ENCODE results near the gene DBNDD1.
"Not testable (repeated sequence)": the region's sequence is repeated elsewhere in the genome, so short reads cannot be mapped to it uniquely, and the experiment has no call there.

The DBNDD1 gene

DNA sequence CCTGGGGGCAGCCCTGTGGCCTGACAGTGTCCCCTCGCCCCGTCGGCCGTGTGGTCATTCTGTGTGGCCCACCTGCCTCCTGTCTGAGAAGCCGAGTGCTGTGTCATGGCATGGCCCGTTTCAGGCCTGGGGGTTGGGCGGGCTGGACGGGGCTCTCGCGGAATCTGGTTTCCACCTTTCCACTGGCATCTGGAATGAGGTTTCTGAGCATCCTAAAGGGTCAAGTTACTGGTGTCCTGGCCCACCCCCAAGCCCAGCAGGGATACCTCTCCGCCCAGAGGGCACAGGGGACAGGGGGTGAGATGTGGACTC lies 7.8 kb downstream of the DBNDD1 start:
- H3K36me3 ChIP-seq (ENCODE audit: control insufficient read depth, insufficient read depth, low read length): no peaks in the 10 kb centered on the region
- no peak overlapping the region for H3K4me3 ChIP-seq (ENCODE audit: extremely low read depth, insufficient read depth, low read length, poor library complexity, severe bottlenecking)
- no peaks in the 10 kb centered on the region for H3K9me3 ChIP-seq (ENCODE audit: control insufficient read depth, low read length)
- H3K27ac ChIP-seq (ENCODE audit: low read depth, low read length, severe bottlenecking): no peak overlapping the region
- 87% methylated on average over 7 to 11 of the region's 11 CpGs for WGBS, 2 experiments (ENCODE audit: insufficient coverage in 2 of 2)
- peaks cover 10% of the 10 kb centered on the region for H3K4me1 ChIP-seq (ENCODE audit: control insufficient read depth, insufficient read depth, low read length, poor library complexity, severe bottlenecking)

DNA sequence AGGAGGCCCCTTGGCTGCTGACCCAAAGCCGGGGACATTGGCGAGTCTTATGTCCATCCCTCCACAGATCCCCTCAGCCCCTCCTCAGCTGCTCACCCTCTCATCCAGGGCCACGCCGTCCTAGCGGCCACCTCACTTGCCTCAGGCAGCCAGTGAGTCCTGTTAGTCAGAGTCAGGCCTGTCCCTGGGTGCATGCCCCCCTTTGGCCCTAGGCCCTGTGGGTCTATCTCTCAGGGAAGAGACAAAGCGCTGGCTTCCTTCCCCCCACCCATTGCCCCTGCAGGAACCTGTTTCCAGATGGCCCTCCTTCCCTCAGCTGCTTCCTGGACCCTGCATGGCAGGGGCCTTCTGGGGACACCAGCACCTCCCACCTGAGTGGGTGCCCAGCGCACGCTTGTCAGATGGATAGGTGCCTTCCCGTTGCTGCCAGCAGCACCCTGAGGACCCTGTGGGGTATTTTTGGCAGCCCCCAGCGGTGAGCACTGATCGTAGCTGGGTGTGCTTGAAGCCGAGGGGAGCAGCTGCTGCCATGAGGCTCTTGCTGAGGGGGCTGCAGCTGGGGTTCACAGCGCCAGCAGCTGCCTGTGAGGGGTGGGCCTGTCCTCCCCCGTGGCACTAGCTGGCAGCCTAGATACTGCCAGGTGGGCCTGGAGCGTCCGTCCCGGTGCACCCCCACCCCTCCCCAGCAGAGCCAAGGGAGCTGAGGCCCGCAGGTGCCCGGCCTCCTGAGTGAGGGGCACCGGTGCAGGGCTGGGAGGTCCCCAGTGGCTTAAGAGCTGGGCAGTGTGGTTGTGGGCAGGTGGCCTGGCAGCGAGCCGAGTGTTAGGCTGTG lies 8.4 kb downstream of the DBNDD1 start:
- H3K4me1 ChIP-seq (ENCODE audit: control insufficient read depth, insufficient read depth, low read length, poor library complexity, severe bottlenecking): peaks cover 10% of the 10 kb centered on the region

DNA sequence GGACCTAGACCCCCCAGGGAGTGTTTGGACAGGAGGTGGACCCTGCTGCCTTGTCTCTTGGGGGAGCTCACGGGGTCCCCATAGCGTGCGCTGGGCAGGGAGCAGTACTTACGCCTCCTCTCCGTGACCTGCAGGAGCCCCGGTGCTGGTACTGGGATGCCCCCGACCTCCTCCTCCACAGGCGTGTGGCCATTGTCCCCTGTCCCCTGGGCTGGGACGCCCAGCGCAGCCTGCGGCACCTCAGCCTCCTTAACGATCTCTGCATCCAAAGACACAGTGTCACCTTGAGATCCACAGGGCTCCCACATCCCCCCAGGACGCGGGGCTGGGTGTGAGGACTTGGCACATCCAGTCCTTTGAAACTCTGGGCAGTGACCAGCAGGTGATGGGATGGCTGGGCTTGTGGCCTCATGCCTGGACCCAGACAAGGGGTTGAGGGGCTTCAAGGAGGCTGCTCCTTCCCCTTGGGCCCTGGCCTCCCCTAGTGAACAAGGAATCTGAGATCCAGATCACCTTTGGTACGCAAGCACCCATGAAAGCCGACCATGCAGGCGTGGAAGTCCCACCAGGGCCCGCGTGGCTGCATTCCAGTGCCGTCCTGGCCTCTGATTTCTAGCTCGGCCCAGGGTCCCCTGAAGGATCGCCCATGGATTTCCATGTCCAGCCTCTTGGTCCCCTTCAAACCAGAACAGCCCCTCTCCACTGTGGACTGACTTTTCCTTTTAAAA lies 9.9 kb downstream of the DBNDD1 start:
- no peak overlapping the region for H3K4me3 ChIP-seq (ENCODE audit: extremely low read depth, insufficient read depth, low read length, poor library complexity, severe bottlenecking)
- H3K36me3 ChIP-seq (ENCODE audit: control insufficient read depth, insufficient read depth, low read length): no peaks in the 10 kb centered on the region
- no peak overlapping the region for H3K27ac ChIP-seq (ENCODE audit: low read depth, low read length, severe bottlenecking)
- no peaks in the 10 kb centered on the region for H3K4me1 ChIP-seq (ENCODE audit: control insufficient read depth, insufficient read depth, low read length, poor library complexity, severe bottlenecking)
- WGBS, 2 experiments (ENCODE audit: insufficient coverage in 2 of 2): 96 to 97% methylated on average over 17 to 21 of the region's 22 CpGs
- no peaks in the 10 kb centered on the region for H3K9me3 ChIP-seq (ENCODE audit: control insufficient read depth, low read length)

More for the DNA sequence above, 8.4 kb downstream of the DBNDD1 start:
- no peaks in the 10 kb centered on the region for H3K9me3 ChIP-seq (ENCODE audit: control insufficient read depth, low read length)
- no peak overlapping the region for H3K27ac ChIP-seq (ENCODE audit: low read depth, low read length, severe bottlenecking)
- no peak overlapping the region for H3K4me3 ChIP-seq (ENCODE audit: extremely low read depth, insufficient read depth, low read length, poor library complexity, severe bottlenecking)
- H3K36me3 ChIP-seq (ENCODE audit: control insufficient read depth, insufficient read depth, low read length): no peaks in the 10 kb centered on the region
- WGBS, 2 experiments (ENCODE audit: insufficient coverage in 2 of 2): 95 to 97% methylated on average over 18 to 19 of the region's 22 CpGs

- Histone ChIP-seq H3K4me3 (ENCODE audit: extremely low read depth, insufficient read depth, low read length, poor library complexity, severe bottlenecking) (no peak overlapping the region), H3K4me1 (ENCODE audit: control insufficient read depth, insufficient read depth, low read length, poor library complexity, severe bottlenecking) (no peaks in the 10 kb centered on the region), H3K27ac (ENCODE audit: low read depth, low read length, severe bottlenecking) (no peak overlapping the region), H3K36me3 (ENCODE audit: control insufficient read depth, insufficient read depth, low read length) (no peaks in the 10 kb centered on the region), H3K9me3 (ENCODE audit: control insufficient read depth, low read length) (no peaks in the 10 kb centered on the region)
- 91 to 94% methylated on average over 12 to 13 of the region's 13 CpGs for WGBS, 2 experiments (ENCODE audit: insufficient coverage in 2 of 2)
Observed at GRCh38 chr16:90008708-90009145, 10.5 kb downstream of the DBNDD1 start.

DNA sequence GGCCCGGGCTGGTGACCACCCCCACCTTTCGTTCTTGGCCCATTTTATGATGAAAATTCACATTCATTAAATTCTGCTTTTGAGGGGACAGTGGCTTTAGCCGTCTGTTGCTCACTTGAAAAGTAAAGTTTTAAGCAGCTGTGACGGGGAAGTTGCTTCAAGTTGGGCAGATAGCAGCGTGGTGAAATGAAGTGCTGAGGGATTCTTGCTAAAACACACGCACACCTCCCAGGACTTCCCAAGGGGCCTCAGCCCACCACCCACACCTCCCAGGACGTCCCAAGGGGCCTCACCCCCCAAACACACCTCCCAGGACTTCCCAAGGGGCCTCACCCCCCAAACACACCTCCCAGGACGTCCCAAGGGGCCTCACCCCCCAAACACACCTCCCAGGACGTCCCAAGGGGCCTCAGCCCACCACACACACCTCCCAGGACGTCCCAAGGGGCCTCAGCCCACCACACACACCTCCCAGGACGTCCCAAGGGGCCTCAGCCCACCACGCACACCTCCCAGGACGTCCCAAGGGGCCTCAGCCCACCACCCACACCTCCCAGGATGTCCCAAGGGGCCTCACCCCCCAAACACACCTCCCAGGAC lies 11.5 kb downstream of the DBNDD1 start:
- H3K9me3 ChIP-seq (ENCODE audit: control insufficient read depth, low read length); H3K36me3 ChIP-seq (ENCODE audit: control insufficient read depth, insufficient read depth, low read length); H3K27ac ChIP-seq (ENCODE audit: low read depth, low read length, severe bottlenecking); H3K4me3 ChIP-seq (ENCODE audit: extremely low read depth, insufficient read depth, low read length, poor library complexity, severe bottlenecking); H3K4me1 ChIP-seq (ENCODE audit: control insufficient read depth, insufficient read depth, low read length, poor library complexity, severe bottlenecking): not testable (repeated sequence)
- WGBS, 2 experiments (ENCODE audit: insufficient coverage in 2 of 2): 86 to 94% methylated on average over 3 to 8 of the region's 13 CpGs

DNA sequence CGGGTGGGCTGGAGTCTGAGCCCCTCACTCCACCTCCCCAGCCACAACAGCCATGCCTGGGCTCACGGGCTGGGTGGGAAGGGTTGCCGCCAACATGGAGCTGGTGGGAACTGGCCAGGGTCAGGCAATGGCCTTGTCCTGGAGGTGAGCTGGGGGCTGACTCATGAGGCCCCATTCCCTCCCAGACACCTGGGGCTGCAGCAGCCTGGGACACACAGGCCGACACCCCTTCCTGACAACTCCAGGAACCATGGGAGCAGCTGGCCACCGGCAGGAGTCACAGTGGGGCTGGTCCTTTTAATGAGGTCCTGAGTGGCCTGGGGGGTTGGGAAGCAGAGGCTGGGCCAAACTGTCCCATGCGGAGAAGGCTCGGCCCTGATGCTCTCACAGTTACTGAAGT lies 12.2 kb downstream of the DBNDD1 start:
- 88 to 100% methylated on average over 4 of the region's 7 CpGs for WGBS, 2 experiments (ENCODE audit: insufficient coverage in 2 of 2)
- H3K9me3 ChIP-seq (ENCODE audit: control insufficient read depth, low read length): no peaks in the 10 kb centered on the region
- no peaks in the 10 kb centered on the region for H3K4me1 ChIP-seq (ENCODE audit: control insufficient read depth, insufficient read depth, low read length, poor library complexity, severe bottlenecking)
- H3K4me3 ChIP-seq (ENCODE audit: extremely low read depth, insufficient read depth, low read length, poor library complexity, severe bottlenecking): no peak overlapping the region
- H3K36me3 ChIP-seq (ENCODE audit: control insufficient read depth, insufficient read depth, low read length): no peaks in the 10 kb centered on the region
- no peak overlapping the region for H3K27ac ChIP-seq (ENCODE audit: low read depth, low read length, severe bottlenecking)

GRCh38 chr16:90005956-90006663 lies 13.1 kb downstream of the DBNDD1 start:
- 93 to 95% methylated on average over 26 to 31 of the region's 37 CpGs for WGBS, 2 experiments (ENCODE audit: insufficient coverage in 2 of 2)
- no peaks in the 10 kb centered on the region for H3K36me3 ChIP-seq (ENCODE audit: control insufficient read depth, insufficient read depth, low read length)
- H3K4me3 ChIP-seq (ENCODE audit: extremely low read depth, insufficient read depth, low read length, poor library complexity, severe bottlenecking): no peak overlapping the region
- H3K4me1 ChIP-seq (ENCODE audit: control insufficient read depth, insufficient read depth, low read length, poor library complexity, severe bottlenecking): no peaks in the 10 kb centered on the region
- no peaks in the 10 kb centered on the region for H3K9me3 ChIP-seq (ENCODE audit: control insufficient read depth, low read length)
- H3K27ac ChIP-seq (ENCODE audit: low read depth, low read length, severe bottlenecking): no peak overlapping the region

DNA sequence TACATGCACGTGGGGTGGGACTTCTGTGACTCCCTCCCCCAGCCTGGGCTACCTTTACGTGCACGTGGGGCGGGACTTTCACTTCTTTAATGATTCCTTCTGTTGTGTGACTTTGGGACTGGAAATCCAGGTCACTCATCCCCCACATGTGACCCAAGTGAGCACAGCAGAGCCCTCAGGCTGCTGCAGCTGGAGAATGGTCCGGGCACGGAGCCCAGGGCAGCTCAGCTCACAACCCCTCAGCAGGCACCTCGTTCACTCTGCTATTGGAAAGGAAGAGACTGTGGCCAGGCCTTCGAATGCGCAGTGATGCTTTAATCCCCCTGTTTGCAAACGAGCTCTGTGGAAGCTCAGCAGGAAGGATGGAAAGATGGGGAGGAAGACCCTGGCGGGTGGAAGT lies 14.7 kb downstream of the DBNDD1 start:
- Histone ChIP-seq H3K27ac (ENCODE audit: low read depth, low read length, severe bottlenecking) (no peak overlapping the region), H3K4me3 (ENCODE audit: extremely low read depth, insufficient read depth, low read length, poor library complexity, severe bottlenecking) (no peak overlapping the region), H3K9me3 (ENCODE audit: control insufficient read depth, low read length) (no peaks in the 10 kb centered on the region), H3K4me1 (ENCODE audit: control insufficient read depth, insufficient read depth, low read length, poor library complexity, severe bottlenecking) (no peaks in the 10 kb centered on the region), H3K36me3 (ENCODE audit: control insufficient read depth, insufficient read depth, low read length) (peaks cover 4% of the 10 kb centered on the region)
- WGBS, 2 experiments (ENCODE audit: insufficient coverage in 2 of 2): 79 to 92% methylated on average over 9 to 10 of the region's 11 CpGs

- WGBS, 2 experiments (ENCODE audit: insufficient coverage in 2 of 2): 91 to 98% methylated on average over 7 of the region's 7 CpGs
- H3K36me3 ChIP-seq (ENCODE audit: control insufficient read depth, insufficient read depth, low read length): peaks cover 21% of the 10 kb centered on the region
- no peak overlapping the region for H3K27ac ChIP-seq (ENCODE audit: low read depth, low read length, severe bottlenecking)
- no peaks in the 10 kb centered on the region for H3K9me3 ChIP-seq (ENCODE audit: control insufficient read depth, low read length)
- no peaks in the 10 kb centered on the region for H3K4me1 ChIP-seq (ENCODE audit: control insufficient read depth, insufficient read depth, low read length, poor library complexity, severe bottlenecking)
- H3K4me3 ChIP-seq (ENCODE audit: extremely low read depth, insufficient read depth, low read length, poor library complexity, severe bottlenecking): no peak overlapping the region
Observed at GRCh38 chr16:90002759-90003158, 16.5 kb downstream of the DBNDD1 start.

GRCh38 chr16:90001761-90002503 lies 17.3 kb downstream of the DBNDD1 start:
- WGBS, 2 experiments (ENCODE audit: insufficient coverage in 2 of 2): 87 to 92% methylated on average over 16 to 17 of the region's 20 CpGs
- H3K4me1 ChIP-seq (ENCODE audit: control insufficient read depth, insufficient read depth, low read length, poor library complexity, severe bottlenecking): no peaks in the 10 kb centered on the region
- peaks cover 30% of the 10 kb centered on the region for H3K36me3 ChIP-seq (ENCODE audit: control insufficient read depth, insufficient read depth, low read length)
- H3K27ac ChIP-seq (ENCODE audit: low read depth, low read length, severe bottlenecking): no peak overlapping the region
- peaks cover 5% of the 10 kb centered on the region for H3K9me3 ChIP-seq (ENCODE audit: control insufficient read depth, low read length)
- no peak overlapping the region for H3K4me3 ChIP-seq (ENCODE audit: extremely low read depth, insufficient read depth, low read length, poor library complexity, severe bottlenecking)
